GM12878 (cell line): ENCODE results near the gene PLEKHG2. TPM values are rescaled to one million over a fixed set of nuclear protein-coding genes. Genes with fewer than 3 reads are reported as not detected.

Experiments
- CBFB ChIP-seq: IDR thresholded peaks from 2 replicates; pipeline ENCODE4 v1.6.1; 2016; ENCODE audit warnings: antibody characterized with exemption, low read depth
- CEBPB ChIP-seq, 2 experiments: fragments of 150-350 bp in 1 of 2; IDR thresholded peaks; 2 replicates each; pipeline ENCODE4 v1.6.1; 2012 to 2014; ENCODE audit warnings: low read depth in 2 of 2, low read length in 2 of 2, borderline replicate concordance in 1 of 2, inconsistent platforms in 1 of 2
- HCFC1 ChIP-seq: fragments of 150-350 bp; IDR thresholded peaks from 2 replicates; pipeline ENCODE4 v1.6.1; 2014; ENCODE audit warnings: low read length
- MEF2A ChIP-seq: IDR thresholded peaks from 2 replicates; pipeline ENCODE4 v1.6.1; 2011; ENCODE audit warnings: low read depth, mild to moderate bottlenecking, low read length, moderate library complexity; ENCODE audit not compliant: insufficient read depth
- NBN ChIP-seq: fragments of 450-650 bp; IDR thresholded peaks from 2 replicates; pipeline ENCODE4 v1.6.1; 2016
- NFIC ChIP-seq: IDR thresholded peaks from 2 replicates; pipeline ENCODE4 v1.6.1; 2012; ENCODE audit warnings: low read depth, mild to moderate bottlenecking, inconsistent platforms, low read length, moderate library complexity
- NR2C1 ChIP-seq: fragments of 450-650 bp; IDR thresholded peaks from 2 replicates; pipeline ENCODE4 v1.6.1; 2017; ENCODE audit warnings: antibody characterized with exemption, mild to moderate bottlenecking, moderate library complexity
- POLR2A ChIP-seq: IDR thresholded peaks from 2 replicates; pipeline ENCODE4 v1.6.1; 2011; ENCODE audit warnings: low read depth, mild to moderate bottlenecking, low read length
- POU2F2 ChIP-seq: IDR thresholded peaks from 3 replicates; pipeline ENCODE4 v1.6.1; 2011; ENCODE audit warnings: low read depth, mild to moderate bottlenecking, low read length, borderline replicate concordance
- SMAD5 ChIP-seq: IDR thresholded peaks from 2 replicates; pipeline ENCODE4 v1.6.1; 2016; ENCODE audit warnings: antibody characterized with exemption, low read depth
- TBL1XR1 ChIP-seq: IDR thresholded peaks from 2 replicates; pipeline ENCODE4 v1.6.1; 2012; ENCODE audit warnings: low read depth, low read length, improper control_type of control experiment
- YBX1 ChIP-seq: fragments of 450-650 bp; IDR thresholded peaks from 2 replicates; pipeline ENCODE4 v1.6.1; 2016; ENCODE audit warnings: antibody characterized with exemption
- ZNF207 ChIP-seq: fragments of 450-650 bp; IDR thresholded peaks from 2 replicates; pipeline ENCODE4 v1.6.1; 2014; ENCODE audit warnings: antibody characterized with exemption, mild to moderate bottlenecking, borderline replicate concordance
- ZNF217 ChIP-seq: fragments of 450-650 bp; IDR thresholded peaks from 2 replicates; pipeline ENCODE4 v1.6.1; 2017; ENCODE audit warnings: antibody characterized with exemption, mild to moderate bottlenecking
- polyA plus RNA-seq, 11 experiments: library from polyadenylated mRNA; depleted of rRNA in 4 of 11; unstranded in 6 of 11; stranded (reverse) in 5 of 11; fragments of >200 nt; fragmentation: Nextera tagmentation in 4 of 11; fragmentation: Illumina TruSeq in 1 of 11; extraction: Ambion mirVana in 4 of 11; extraction: Trizol in 1 of 11; gene quantifications; 1 replicate in 1 of 11; 2 replicates in 10 of 11; pipeline versions ENCODE4 v1.2.1 to v1.2.3, GENCODE V29; 2011 to 2016; ENCODE audit warnings: inconsistent platforms in 2 of 11, missing spikeins in 2 of 11, low read depth in 1 of 11
- total RNA-seq, 4 experiments: library from RNA; depleted of rRNA in 3 of 4; stranded (reverse); fragments of >200 nt in 3 of 4; fragmentation: Illumina TruSeq in 1 of 4; extraction: Trizol in 1 of 4; gene quantifications; 2 replicates each; pipeline versions ENCODE4 v1.2.1 to v1.2.3, GENCODE V29; 2013 to 2021
- TF ChIP-seq, protein P1 (sequence below): fragments of 150-350 bp; IDR thresholded peaks from 2 replicates; pipeline ENCODE4 v1.6.1; 2014; ENCODE audit warnings: mild to moderate bottlenecking, low read depth, low read length
- TF ChIP-seq, protein P2 (sequence below): fragments of 450-650 bp; IDR thresholded peaks from 2 replicates; pipeline ENCODE4 v1.6.1; 2017; ENCODE audit warnings: borderline replicate concordance
- TF ChIP-seq, protein P3 (sequence below): IDR thresholded peaks from 2 replicates; pipeline ENCODE4 v1.6.1; 2011; ENCODE audit warnings: borderline replicate concordance, low read depth, mild to moderate bottlenecking, moderate library complexity, low read length; ENCODE audit not compliant: insufficient read depth, poor library complexity, severe bottlenecking
- TF ChIP-seq, protein P4 (sequence below): fragments of 450-650 bp; IDR thresholded peaks from 2 replicates; pipeline ENCODE4 v1.6.1; 2017; ENCODE audit warnings: mild to moderate bottlenecking
- TF ChIP-seq, protein P5 (sequence below): fragments of 450-650 bp; IDR thresholded peaks from 2 replicates; pipeline ENCODE4 v1.6.1; 2014; ENCODE audit warnings: mild to moderate bottlenecking
- TF ChIP-seq, protein P6 (sequence below): fragments of 450-650 bp; IDR thresholded peaks from 2 replicates; pipeline ENCODE4 v1.6.1; 2017; ENCODE audit warnings: antibody characterized with exemption, mild to moderate bottlenecking, moderate library complexity

The PLEKHG2 gene
- total and polyA plus RNA-seq, 10 of the 15 experiments (the other 5 are each of a cell fraction or from before 2014, with no cell fraction given) = 3.0 to 62.5 (median 17.2) TPM

DNA sequence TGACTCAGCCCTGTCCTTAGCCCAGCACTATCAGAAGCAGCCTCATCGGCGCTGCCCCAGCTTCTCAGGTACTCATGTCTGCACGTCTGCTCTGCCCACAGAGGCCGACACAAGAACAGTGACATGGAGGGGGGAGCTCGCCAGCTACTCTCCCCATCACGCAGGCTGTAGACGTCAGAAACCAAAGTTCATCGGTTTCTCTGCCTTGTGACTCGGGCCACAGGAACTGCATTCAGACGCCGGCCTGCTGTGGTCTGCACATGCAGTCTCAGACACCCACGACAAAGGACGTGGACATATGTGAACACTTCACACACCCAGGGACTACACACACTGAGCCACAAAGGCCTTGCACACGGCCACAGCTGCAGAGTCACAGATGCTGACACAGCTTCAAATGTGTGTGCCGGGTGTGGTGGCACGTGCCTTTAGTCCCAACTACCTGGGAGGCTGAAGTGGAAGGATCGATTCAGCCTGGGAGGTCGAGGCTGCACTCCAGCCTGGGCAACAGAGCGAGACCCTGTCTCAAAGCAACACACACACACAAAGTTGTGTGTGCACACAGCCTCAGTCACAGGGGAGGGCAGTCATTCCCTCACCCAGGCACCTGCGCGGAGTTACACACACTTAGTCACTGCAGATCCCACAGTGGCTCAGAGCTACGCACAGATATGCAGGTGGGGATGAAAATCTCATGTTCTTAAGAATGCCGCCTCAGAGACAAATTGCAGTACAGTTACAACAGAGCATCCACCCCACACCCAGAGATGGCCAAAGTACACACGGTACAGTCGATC, 10.7 kb upstream of the PLEKHG2 start (continued):
- TF ChIP-seq, protein P1, sequence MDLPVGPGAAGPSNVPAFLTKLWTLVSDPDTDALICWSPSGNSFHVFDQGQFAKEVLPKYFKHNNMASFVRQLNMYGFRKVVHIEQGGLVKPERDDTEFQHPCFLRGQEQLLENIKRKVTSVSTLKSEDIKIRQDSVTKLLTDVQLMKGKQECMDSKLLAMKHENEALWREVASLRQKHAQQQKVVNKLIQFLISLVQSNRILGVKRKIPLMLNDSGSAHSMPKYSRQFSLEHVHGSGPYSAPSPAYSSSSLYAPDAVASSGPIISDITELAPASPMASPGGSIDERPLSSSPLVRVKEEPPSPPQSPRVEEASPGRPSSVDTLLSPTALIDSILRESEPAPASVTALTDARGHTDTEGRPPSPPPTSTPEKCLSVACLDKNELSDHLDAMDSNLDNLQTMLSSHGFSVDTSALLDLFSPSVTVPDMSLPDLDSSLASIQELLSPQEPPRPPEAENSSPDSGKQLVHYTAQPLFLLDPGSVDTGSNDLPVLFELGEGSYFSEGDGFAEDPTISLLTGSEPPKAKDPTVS = 0 out of 2 replicates have a peak, but pooled peaks have one; percentile 7
- TF ChIP-seq TBL1XR1 (peak; percentile 75; the same call in 1 of the 2 replicates), CEBPB (IDR thresholded peaks at IDR 0.05; ENCODE audit: borderline replicate concordance in 1 of 2, low read depth in 2 of 2, low read length in 2 of 2) (no peak), POU2F2 (peak; percentile 68; the same call in 1 of the 3 replicates), NBN (peak; percentile 93), MEF2A (no peak), NR2C1 (no peak; the same call in 1 of the 2 replicates), ZNF207 (peak; percentile 70), POLR2A (peak; percentile 53; the same call in 1 of the 2 replicates), SMAD5 (no peak), ZNF217 (no peak), YBX1 (no peak), HCFC1 (no peak), CBFB (no peak; the same call in 1 of the 2 replicates), NFIC (no peak)
- TF ChIP-seq, protein P2, sequence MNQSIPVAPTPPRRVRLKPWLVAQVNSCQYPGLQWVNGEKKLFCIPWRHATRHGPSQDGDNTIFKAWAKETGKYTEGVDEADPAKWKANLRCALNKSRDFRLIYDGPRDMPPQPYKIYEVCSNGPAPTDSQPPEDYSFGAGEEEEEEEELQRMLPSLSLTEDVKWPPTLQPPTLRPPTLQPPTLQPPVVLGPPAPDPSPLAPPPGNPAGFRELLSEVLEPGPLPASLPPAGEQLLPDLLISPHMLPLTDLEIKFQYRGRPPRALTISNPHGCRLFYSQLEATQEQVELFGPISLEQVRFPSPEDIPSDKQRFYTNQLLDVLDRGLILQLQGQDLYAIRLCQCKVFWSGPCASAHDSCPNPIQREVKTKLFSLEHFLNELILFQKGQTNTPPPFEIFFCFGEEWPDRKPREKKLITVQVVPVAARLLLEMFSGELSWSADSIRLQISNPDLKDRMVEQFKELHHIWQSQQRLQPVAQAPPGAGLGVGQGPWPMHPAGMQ = peak; percentile 63; the same call in 1 of the 2 replicates
- TF ChIP-seq, protein P3, sequence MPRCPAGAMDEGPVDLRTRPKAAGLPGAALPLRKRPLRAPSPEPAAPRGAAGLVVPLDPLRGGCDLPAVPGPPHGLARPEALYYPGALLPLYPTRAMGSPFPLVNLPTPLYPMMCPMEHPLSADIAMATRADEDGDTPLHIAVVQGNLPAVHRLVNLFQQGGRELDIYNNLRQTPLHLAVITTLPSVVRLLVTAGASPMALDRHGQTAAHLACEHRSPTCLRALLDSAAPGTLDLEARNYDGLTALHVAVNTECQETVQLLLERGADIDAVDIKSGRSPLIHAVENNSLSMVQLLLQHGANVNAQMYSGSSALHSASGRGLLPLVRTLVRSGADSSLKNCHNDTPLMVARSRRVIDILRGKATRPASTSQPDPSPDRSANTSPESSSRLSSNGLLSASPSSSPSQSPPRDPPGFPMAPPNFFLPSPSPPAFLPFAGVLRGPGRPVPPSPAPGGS = peak; percentile 70
- TF ChIP-seq, protein P4, sequence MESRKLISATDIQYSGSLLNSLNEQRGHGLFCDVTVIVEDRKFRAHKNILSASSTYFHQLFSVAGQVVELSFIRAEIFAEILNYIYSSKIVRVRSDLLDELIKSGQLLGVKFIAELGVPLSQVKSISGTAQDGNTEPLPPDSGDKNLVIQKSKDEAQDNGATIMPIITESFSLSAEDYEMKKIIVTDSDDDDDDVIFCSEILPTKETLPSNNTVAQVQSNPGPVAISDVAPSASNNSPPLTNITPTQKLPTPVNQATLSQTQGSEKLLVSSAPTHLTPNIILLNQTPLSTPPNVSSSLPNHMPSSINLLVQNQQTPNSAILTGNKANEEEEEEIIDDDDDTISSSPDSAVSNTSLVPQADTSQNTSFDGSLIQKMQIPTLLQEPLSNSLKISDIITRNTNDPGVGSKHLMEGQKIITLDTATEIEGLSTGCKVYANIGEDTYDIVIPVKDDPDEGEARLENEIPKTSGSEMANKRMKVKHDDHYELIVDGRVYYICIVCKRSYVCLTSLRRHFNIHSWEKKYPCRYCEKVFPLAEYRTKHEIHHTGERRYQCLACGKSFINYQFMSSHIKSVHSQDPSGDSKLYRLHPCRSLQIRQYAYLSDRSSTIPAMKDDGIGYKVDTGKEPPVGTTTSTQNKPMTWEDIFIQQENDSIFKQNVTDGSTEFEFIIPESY = no peak
- TF ChIP-seq, protein P5, sequence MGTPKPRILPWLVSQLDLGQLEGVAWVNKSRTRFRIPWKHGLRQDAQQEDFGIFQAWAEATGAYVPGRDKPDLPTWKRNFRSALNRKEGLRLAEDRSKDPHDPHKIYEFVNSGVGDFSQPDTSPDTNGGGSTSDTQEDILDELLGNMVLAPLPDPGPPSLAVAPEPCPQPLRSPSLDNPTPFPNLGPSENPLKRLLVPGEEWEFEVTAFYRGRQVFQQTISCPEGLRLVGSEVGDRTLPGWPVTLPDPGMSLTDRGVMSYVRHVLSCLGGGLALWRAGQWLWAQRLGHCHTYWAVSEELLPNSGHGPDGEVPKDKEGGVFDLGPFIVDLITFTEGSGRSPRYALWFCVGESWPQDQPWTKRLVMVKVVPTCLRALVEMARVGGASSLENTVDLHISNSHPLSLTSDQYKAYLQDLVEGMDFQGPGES = no peak
- TF ChIP-seq, protein P6, sequence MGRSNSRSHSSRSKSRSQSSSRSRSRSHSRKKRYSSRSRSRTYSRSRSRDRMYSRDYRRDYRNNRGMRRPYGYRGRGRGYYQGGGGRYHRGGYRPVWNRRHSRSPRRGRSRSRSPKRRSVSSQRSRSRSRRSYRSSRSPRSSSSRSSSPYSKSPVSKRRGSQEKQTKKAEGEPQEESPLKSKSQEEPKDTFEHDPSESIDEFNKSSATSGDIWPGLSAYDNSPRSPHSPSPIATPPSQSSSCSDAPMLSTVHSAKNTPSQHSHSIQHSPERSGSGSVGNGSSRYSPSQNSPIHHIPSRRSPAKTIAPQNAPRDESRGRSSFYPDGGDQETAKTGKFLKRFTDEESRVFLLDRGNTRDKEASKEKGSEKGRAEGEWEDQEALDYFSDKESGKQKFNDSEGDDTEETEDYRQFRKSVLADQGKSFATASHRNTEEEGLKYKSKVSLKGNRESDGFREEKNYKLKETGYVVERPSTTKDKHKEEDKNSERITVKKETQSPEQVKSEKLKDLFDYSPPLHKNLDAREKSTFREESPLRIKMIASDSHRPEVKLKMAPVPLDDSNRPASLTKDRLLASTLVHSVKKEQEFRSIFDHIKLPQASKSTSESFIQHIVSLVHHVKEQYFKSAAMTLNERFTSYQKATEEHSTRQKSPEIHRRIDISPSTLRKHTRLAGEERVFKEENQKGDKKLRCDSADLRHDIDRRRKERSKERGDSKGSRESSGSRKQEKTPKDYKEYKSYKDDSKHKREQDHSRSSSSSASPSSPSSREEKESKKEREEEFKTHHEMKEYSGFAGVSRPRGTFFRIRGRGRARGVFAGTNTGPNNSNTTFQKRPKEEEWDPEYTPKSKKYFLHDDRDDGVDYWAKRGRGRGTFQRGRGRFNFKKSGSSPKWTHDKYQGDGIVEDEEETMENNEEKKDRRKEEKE = no peak
